EL (cell line): Measurements from ENCODE around the gene ARHGAP21.

Experiments
- DNase-seq: peaks from one replicate; pipeline ENCODE4 v3.0.0-alpha.2; 2016

ARHGAP21 gene

DNA sequence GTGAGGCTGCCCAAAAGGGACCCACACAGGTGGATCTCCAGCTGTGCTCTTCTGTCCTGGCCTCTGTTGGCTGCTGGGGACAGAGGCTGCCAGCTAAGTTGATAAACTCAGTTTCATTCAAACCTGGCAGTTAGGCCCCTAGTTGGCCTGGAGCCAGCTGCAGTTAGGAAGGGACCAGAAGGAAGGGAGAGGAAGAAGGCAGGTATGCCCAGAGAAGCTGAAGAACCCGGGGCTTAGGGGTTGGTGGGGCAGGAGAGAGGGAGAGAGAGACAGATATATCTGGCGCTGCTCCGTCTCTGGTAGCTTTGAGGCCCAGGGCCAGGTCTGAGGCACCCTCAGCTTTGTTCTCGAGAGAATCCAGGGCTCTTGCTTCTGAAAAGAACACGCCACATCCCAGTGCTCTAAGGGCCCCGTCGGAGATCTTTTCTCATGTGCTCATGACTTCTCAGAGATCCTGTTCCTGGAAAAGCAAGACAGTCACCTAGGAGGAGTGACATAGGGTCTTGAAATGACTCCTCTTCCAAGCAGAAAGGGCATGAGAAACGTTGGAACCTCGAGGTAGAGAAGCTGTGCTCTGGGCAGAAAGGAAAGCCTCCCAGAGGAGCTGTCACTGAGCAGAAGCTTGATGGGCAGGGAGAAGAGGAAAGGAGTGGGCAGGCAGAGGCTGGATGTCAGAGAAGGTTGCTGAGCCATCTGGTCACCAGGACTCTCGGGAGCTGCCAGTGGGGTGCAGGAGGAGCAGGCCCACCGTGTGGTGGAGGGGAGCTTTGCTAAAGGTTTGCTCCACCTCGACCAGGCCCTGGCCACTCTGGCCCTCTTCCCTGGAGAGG is 153.6 kb downstream of the ARHGAP21 start:
- no peak for DNase-seq

GRCh38 chr10:24569330-24569796 is 154.3 kb downstream of the ARHGAP21 start:
- DNase-seq, result no peak

- no peak for DNase-seq
Observed at GRCh38 chr10:24568042-24568441, 155.6 kb downstream of the ARHGAP21 start.

- DNase-seq, result no peak
Observed at GRCh38 chr10:24561453-24561852, 162.2 kb downstream of the ARHGAP21 start.

DNA sequence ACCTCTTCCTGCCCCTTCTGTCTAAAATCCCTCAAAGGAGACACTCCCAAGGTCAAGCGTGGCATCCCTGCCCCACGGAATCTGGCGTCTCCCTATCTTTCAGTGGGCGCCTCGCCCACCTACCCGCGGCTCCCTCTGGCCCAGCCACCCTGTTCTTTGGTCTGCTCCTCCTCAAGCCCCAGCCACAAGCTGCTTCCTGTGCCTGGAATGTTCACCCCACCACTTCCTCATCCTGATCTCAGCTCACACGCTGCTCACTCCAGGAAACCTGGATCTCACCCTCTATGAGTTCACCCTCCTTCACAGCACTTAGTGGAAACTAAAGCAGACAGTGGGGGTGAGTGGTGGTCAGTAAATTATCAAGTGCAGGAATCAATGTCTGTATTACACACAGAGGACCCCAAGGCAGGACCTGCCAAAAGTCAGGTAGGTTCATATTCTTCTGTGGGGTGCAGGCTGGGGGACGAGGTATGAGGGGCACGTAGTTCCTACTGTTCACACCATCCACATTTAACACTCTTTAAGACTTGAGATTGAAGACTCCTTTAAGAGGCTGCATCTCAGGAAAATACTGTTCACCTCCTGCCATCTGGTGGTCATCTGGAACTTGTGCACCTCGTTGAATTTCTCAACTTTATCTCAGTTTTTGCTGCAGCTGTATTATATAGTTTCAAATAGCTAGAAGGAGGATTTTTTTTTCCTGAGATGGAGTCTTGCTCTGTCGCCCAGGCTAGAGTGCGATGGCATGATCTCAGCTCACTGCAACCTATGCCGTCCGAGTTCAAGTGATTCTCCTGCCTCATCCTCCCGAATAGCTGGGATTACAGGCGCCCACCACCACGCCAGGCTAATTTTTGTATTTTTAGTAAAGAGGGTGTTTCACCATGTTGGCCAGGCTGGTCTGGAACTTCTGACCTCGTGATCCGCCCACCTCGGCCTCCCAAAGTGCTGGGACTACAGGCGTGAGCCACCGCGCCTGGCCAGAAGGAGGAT is 166.6 kb downstream of the ARHGAP21 start:
- peak; percentile 59 for DNase-seq

GRCh38 chr10:24556126-24556749 is 167.4 kb downstream of the ARHGAP21 start:
- no peak for DNase-seq

GRCh38 chr10:24554036-24554435 is 169.7 kb downstream of the ARHGAP21 start:
- no peak for DNase-seq

DNA sequence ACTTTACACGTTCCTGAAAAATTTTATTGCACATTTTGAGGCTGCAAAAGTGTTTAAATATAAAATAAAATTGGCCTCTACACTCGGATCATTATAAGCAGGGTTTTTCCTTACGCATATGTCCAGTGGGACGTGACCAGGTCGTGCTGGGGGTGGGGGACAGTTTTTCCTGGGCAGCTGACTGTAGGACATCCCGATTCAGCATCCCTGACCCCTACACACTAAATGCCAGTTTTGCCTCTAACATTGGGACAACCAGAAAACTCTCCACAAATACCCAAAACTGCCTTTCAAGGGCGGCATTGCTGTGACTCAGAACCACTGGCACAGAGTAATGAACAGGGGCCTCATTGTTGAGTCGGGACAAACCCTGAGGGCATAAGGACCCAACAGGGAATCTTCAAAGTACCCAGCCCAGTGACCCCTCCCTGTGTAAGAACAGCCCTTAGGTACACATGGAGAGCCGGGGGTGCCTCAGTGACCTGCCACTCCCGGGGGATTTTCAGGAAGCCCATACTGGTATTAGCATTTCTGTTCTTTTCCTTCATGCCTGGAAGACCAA is 170.6 kb downstream of the ARHGAP21 start:
- no peak for DNase-seq

GRCh38 chr10:24552346-24553016 is 171.2 kb downstream of the ARHGAP21 start:
- peak; percentile 14 for DNase-seq

- no peak for DNase-seq
Observed at GRCh38 chr10:24551161-24551560, 172.5 kb downstream of the ARHGAP21 start.

DNA sequence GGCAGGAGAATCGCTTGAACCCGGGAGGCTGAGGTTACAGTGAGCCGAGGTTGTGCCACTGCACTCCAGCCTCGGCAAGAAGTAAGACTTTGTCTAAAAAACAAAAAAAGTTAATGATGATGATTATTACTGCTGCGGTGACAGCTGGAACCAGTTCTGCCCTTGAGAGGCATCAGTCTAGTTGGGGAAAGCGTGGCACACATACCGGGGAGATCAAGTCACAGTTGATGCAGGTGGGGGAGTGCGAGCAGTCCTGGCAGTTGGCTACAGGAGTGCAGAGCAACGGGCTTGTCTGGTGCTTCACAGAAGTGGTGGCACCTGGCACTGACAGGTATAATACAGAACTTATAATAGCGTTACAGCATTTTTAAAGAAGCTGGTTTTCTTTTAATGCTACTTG is 173.0 kb downstream of the ARHGAP21 start:
- DNase-seq, result no peak

GRCh38 chr10:24545585-24545984 is 178.1 kb downstream of the ARHGAP21 start:
- no peak for DNase-seq

GRCh38 chr10:24544776-24545175 is 178.9 kb downstream of the ARHGAP21 start:
- no peak for DNase-seq

- DNase-seq, result no peak
Observed at GRCh38 chr10:24542314-24543270, 181.1 kb downstream of the ARHGAP21 start.

DNA sequence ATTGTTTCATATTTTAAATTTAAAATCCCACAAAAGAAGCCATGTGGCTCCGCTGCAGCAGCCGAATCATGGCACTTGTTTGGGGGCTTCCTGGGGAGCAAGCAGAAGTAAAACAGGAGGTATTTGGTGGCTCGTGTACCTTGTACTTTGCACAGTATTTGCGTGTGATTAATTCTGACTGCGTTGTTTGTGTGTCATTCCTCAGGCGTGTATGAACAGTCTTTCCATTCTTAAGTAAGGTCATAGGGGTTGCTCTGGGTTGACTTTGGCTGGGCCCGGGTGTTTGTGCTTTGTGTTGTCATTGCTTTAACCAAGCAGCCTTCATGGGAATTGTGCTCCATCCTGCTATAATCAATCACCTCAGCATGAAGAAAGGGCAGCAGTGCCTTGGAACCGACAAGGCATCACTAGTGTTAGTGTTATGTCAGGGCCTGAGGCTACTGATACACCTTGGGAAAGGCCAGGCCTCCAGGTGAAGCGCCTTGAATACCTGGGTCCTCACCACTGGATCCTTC is 182.4 kb downstream of the ARHGAP21 start:
- no peak for DNase-seq

GRCh38 chr10:24536636-24537035 is 187.1 kb downstream of the ARHGAP21 start:
- no peak for DNase-seq

- no peak for DNase-seq
Observed at GRCh38 chr10:24533981-24534380, 189.7 kb downstream of the ARHGAP21 start.
